Natural killer cell (primary cell): Measurements from ENCODE around the gene DENND1A. TPM values are rescaled to one million over a fixed set of nuclear protein-coding genes. Genes with fewer than 3 reads are reported as not detected.

Experiments used
- ATAC-seq, 3 donors: fragments of 150-1000 bp in 2 of 3; fragments of 200-7000 bp in 1 of 3; cut with Tn5 transposase; 1 replicate in 1 of 3; 2 replicates in 2 of 3; pipeline ENCODE4 v1.10.0; 2021; ENCODE audit warnings: mild to moderate bottlenecking in 2 of 3, moderate library complexity in 2 of 3
- DNase-seq, 2 donors: peaks; one replicate each; pipeline versions ENCODE4 v3.0.0 to v3.0.0-alpha.2; 2013 to 2021; ENCODE audit warnings: mixed read lengths in 1 of 2
- H3K27ac ChIP-seq: one replicate; pipeline ENCODE4 v1.5.1; 2013; ENCODE audit warnings: mild to moderate bottlenecking, low read length
- H3K27me3 ChIP-seq: one replicate; pipeline ENCODE4 v1.6.1; 2013; ENCODE audit warnings: low read length; ENCODE audit not compliant: control insufficient read depth, insufficient read depth
- H3K36me3 ChIP-seq: one replicate; pipeline ENCODE4 v1.6.1; 2013; ENCODE audit warnings: low read length; ENCODE audit not compliant: control insufficient read depth, insufficient read depth
- H3K4me1 ChIP-seq: one replicate; pipeline ENCODE4 v1.6.1; 2013; ENCODE audit warnings: low read length; ENCODE audit not compliant: control insufficient read depth, insufficient read depth
- H3K4me3 ChIP-seq: one replicate; pipeline ENCODE4 v1.5.1; 2013; ENCODE audit warnings: low read length
- H3K9me3 ChIP-seq: one replicate; pipeline ENCODE4 v1.6.1; 2013; ENCODE audit warnings: low read length; ENCODE audit not compliant: control insufficient read depth, insufficient read depth
- H3K27ac Mint-ChIP-seq, 2 donors: one replicate each; pipeline ENCODE4 v1.8.0; 2022; ENCODE audit warnings: mild to moderate bottlenecking in 2 of 2, mixed read lengths in 2 of 2, moderate library complexity in 1 of 2
- H3K27me3 Mint-ChIP-seq, 2 donors: one replicate each; pipeline ENCODE4 v1.8.0; 2022; ENCODE audit warnings: low read depth in 2 of 2, mixed read lengths in 2 of 2
- H3K36me3 Mint-ChIP-seq: one replicate; pipeline ENCODE4 v1.8.0; 2022; ENCODE audit warnings: mixed read lengths
- H3K4me1 Mint-ChIP-seq, 2 donors: one replicate each; pipeline ENCODE4 v1.8.0; 2022; ENCODE audit warnings: mixed read lengths in 2 of 2
- H3K4me3 Mint-ChIP-seq: one replicate; pipeline ENCODE4 v1.8.0; 2022; ENCODE audit warnings: mild to moderate bottlenecking, moderate library complexity, mixed read lengths
- H3K9me3 Mint-ChIP-seq, 2 donors: one replicate each; pipeline ENCODE4 v1.8.0; 2022; ENCODE audit warnings: mixed read lengths in 2 of 2
- WGBS: methylation state at CpG from one replicate; pipeline ENCODE4 v1.1.7; 2013; ENCODE audit warnings: missing lambda C conversion rate; ENCODE audit not compliant: insufficient coverage; 5-methylcytosine and 5-hydroxymethylcytosine counted together
- intact Hi-C: fragments of 100-400 bp; cut with micrococcal nuclease; formaldehyde crosslinking; loops from one replicate; pipeline ENCODE4 v1.14.2; 2022
- total RNA-seq, 4 donors: library from RNA; stranded (reverse); fragments of 120-200 nt in 1 of 4; gene quantifications; one replicate each; pipeline versions ENCODE4 v1.2.3 to v1.2.4, GENCODE V29; 2013 to 2022
- TF ChIP-seq, protein P1 (sequence below): fragments of 200-600 bp; IDR thresholded peaks from one replicate; pipeline ENCODE4 v1.8.0; 2022; ENCODE audit warnings: antibody characterized with exemption

DENND1A gene
- total RNA-seq, 3 donors from 2014 or later (not counting 1 experiment from before 2014, with no cell fraction given) = 27.8 to 37.6 (median 30.9) TPM

DNA sequence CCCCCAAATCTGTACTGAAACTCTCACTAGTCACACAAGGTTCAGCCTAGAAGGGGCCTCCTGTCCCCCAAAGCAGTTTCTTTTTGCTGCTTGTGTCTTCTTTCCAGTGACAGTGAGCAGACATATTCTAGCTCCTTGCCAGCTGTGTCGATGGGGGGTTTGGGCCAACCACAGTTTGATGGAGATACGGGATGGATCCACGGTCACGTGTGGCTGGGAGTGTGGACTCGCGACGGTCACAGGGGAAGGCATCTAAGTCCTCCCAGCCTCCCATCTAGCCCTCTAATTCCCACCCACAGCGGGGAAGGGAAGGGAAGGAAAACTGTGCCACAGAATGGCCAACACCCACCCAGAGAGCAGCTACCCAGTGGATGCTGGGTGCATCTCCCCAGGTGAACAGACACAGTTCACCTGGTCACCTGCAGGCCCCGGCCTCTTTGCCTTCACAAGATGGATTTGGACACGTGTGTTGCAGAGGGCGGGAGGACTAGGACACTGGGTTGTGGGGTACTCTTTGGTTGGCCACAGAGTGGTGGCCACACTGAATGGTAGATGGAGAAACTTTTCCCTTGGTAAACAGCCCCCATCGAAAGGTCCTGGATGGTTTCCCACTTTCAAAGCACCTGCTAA is 519.5 kb downstream of the DENND1A start:
- H3K9me3 ChIP-seq = no peaks in the 10 kb centered on the region
- Mint-ChIP-seq H3K4me3 (no peak overlapping the region), H3K27me3 (no peaks in the 10 kb centered on the region), H3K9me3 (no peaks in the 10 kb centered on the region), H3K4me1 (peaks cover 0 to 11% of the 10 kb centered on the region in 2 donors), H3K27ac (no peak overlapping the region), H3K36me3 (no peaks in the 10 kb centered on the region)
- H3K36me3 ChIP-seq = no peaks in the 10 kb centered on the region
- no peak overlapping the region for H3K4me3 ChIP-seq
- H3K27ac ChIP-seq = no peak overlapping the region
- ATAC-seq = no peak
- DNase-seq = no peak
- H3K4me1 ChIP-seq = no peaks in the 10 kb centered on the region
- TF ChIP-seq, protein P1, sequence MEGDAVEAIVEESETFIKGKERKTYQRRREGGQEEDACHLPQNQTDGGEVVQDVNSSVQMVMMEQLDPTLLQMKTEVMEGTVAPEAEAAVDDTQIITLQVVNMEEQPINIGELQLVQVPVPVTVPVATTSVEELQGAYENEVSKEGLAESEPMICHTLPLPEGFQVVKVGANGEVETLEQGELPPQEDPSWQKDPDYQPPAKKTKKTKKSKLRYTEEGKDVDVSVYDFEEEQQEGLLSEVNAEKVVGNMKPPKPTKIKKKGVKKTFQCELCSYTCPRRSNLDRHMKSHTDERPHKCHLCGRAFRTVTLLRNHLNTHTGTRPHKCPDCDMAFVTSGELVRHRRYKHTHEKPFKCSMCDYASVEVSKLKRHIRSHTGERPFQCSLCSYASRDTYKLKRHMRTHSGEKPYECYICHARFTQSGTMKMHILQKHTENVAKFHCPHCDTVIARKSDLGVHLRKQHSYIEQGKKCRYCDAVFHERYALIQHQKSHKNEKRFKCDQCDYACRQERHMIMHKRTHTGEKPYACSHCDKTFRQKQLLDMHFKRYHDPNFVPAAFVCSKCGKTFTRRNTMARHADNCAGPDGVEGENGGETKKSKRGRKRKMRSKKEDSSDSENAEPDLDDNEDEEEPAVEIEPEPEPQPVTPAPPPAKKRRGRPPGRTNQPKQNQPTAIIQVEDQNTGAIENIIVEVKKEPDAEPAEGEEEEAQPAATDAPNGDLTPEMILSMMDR = no peak
- H3K27me3 ChIP-seq = no peaks in the 10 kb centered on the region
- WGBS = 90% methylated on average over 9 of the region's 12 CpGs
- intact Hi-C loops = no loop called here

DNA sequence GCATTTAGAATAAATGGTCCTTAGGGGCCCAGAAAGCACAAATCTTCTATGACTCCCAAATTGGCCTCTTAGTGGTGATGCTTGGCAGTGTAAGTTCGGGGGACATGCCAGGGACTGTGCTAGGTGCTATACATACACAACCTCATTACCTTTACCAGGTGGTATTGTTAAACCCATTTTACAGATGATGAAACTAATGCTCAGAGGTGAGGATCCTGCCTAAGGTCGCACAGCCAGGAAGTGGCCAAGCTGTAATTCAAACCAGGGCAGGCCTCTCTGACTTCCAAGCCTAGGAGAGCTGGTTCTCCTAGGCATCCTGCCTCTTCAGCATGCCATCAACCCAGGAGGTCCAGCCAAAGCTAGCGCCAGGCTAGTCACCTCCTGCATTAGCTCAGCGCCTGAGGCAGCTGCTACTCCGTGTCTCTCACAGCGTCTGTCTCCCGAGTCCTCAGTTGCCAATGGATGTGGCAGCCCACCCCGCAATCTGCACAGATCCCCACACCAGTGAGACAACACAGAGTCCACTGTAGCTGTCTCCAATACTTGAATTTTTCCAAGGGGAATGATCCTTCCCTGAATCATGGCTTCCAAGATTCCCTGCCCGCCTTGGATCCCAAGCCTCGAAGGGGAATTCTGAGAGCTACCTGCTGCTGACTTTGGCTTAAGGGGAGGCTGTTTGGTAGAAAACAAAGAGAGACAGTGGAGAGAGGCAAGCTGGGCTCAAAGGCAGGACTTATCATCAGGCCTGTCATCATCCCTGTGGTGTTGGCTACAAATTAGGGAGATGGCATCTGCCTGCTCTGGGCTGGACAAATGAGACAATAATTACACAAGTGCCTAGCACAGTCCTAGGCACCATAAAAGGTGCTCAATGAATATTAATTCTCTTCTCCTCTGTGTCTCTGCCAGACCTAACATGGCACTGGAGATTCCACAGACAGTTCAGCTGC is 521.3 kb downstream of the DENND1A start:
- Mint-ChIP-seq H3K27me3 (no peaks in the 10 kb centered on the region), H3K9me3 (no peaks in the 10 kb centered on the region), H3K27ac (no peak overlapping the region), H3K4me3 (no peak overlapping the region), H3K36me3 (no peaks in the 10 kb centered on the region), H3K4me1 (peaks cover 0 to 5% of the 10 kb centered on the region in 2 donors)
- Histone ChIP-seq H3K4me1 (no peaks in the 10 kb centered on the region), H3K9me3 (no peaks in the 10 kb centered on the region), H3K27me3 (no peaks in the 10 kb centered on the region), H3K4me3 (no peak overlapping the region), H3K36me3 (no peaks in the 10 kb centered on the region), H3K27ac (no peak overlapping the region)
- DNase-seq (no peak), ATAC-seq (no peak)
- TF ChIP-seq, protein P1 = no peak
- intact Hi-C loops = no loop called here
- WGBS = 95% methylated on average over 10 of the region's 10 CpGs

DNA sequence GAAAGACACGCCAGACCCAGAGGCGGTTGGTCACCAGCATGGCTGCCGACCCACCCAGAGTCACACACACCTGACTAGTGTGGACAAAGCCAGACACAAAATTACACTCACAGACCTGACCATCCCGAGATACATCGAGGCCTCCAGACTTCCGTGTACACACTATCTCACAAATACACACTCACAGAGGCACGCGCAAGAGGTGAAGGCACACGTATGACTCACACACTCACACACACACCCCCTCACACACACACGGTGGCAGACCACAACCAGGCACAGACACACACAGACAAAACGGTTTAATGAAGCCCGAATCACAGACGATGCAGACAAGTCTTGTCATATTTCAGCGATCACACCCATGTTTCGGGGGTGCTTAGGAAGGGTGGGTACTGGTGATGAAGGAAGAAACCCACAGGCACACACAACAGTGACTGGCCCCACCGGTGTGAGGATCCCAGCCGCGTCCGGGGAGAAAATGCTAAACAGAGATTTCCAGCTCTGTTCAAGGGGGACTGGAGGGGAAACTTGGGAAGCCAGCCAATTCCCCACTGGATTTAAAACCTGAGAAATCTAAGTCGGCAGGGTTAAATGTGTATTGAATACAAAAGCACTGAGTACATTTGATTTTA is 522.6 kb downstream of the DENND1A start:
- no peak overlapping the region for H3K4me3 Mint-ChIP-seq
- H3K4me1 Mint-ChIP-seq = peaks cover 0 to 5% of the 10 kb centered on the region in 2 donors
- no peaks in the 10 kb centered on the region for H3K27me3 Mint-ChIP-seq
- Histone ChIP-seq H3K27me3 (no peaks in the 10 kb centered on the region), H3K4me3 (no peak overlapping the region), H3K36me3 (no peaks in the 10 kb centered on the region), H3K4me1 (no peaks in the 10 kb centered on the region), H3K27ac (no peak overlapping the region), H3K9me3 (no peaks in the 10 kb centered on the region)
- no peak overlapping the region for H3K27ac Mint-ChIP-seq
- TF ChIP-seq, protein P1 = no peak
- 91% methylated on average over 19 of the region's 20 CpGs for WGBS
- H3K9me3 Mint-ChIP-seq = no peaks in the 10 kb centered on the region
- intact Hi-C loops = no loop called here
- DNase-seq = no peak
- H3K36me3 Mint-ChIP-seq = no peaks in the 10 kb centered on the region
- ATAC-seq = no peak
